NCI-H2081 treated with DMSO at 0.1 percent for 48 hours (cell line): ENCODE data around the gene RBM47.

Source experiments
- DNase-seq: peaks from one replicate; lab custom pipeline; 2025; lab: John Stamatoyannopoulos, UW

The RBM47 gene

GRCh38 chr4:40586729-40587128 lies 42.9 kb downstream of the RBM47 start:
- no peak for DNase-seq

- no peak for DNase-seq
These were observed 43.6 kb downstream of the RBM47 start for GRCh38 chr4:40586034-40586433.

- DNase-seq: no peak
These were observed 44.4 kb downstream of the RBM47 start for GRCh38 chr4:40585201-40585799.

DNA sequence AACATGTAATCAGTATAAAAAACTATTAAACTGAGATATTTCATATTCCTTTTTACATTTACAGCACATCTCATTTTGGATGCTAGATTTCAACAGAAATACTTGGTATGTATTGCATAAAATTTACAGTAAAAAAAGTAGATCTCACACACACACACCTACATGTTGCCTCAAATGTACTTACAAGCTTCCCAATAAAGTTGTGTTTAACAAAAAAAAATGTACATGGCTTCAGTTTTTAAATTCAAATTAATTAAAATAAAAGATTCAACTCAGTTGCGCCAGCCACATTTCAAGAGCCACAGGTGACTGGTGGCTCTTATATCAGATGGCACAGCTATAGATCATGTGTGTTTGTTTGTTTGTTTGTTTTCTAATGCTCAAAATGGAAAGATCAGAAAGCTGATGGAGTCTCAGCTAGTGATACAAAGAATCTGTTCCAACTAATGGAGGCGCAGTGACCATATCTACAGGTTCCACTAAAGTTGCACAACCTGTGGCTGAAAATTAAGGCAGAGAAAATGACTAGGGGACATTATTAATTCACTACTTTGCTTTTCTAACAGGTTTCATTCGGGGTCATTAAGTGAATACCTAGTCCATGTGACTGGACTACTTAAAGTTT lies 45.0 kb downstream of the RBM47 start:
- no peak for DNase-seq

DNA sequence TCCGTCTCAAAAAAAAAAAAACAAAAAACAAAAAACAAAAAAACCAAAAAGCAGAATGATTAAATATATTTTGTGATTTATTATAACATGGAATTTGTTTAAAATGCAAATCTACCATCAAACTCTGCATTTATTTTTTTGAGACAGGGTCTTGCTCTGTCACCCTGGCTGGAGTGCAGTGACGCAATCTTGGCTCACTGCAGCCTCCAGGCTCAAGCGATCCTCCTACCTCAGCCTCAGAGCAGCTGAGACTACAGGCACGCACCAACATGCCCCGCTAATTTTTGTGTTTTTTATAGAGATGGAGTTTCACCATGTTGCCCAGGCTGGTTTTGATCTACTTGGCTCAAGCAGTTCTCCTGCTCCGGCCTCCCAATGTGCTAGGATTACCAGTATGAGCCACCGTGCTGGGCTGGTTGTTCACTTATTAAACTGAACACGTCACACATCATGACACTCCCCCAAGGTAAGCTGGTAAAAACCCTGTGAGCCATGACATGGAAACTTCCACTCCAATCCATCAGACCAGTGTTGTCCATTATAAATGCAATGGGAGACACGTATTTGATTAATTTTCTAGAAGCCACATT lies 45.7 kb downstream of the RBM47 start:
- DNase-seq: no peak

GRCh38 chr4:40582413-40582812 lies 47.3 kb downstream of the RBM47 start:
- no peak for DNase-seq

DNA sequence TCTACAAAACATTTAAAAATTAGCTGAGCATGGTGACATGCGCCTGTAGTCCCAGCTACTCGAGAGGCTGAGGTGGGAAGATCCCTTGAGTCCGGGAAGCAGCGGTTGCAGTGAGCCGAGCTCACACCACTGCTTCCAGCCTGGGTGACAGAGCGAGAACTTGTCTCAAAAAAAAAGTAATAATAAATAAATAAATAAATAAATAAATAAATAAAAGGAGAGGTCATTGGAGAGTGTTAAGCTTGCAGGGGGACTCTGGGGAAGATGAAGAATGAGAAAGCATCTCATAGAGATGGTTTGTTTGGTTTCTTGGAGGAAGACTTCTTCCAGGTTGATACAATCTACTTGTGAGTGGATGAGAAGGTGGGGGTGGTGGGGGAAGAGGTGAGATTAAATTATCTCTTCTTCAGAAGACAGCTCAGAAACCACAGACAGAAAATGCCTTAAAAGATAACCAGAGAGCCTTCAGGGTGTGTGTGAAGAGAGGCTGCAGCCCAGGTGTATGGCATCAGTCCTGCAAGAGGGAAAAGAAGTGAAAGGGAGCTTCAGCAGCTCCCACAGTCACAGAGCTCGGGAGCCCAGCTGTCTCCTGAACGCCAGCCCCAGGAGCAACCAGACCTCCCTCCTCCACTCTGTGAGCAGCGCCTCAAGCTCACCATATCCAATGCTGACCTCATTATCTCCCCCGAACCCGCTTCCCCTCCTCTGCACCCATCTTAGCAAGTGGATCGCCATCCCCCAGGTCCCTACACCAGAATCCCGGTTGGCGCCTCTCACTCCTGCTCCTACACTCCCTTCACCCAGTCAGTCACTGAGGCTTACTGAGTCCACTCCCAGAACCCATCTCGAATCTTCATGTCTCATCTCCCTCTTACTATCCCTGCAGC lies 48.2 kb downstream of the RBM47 start:
- no peak for DNase-seq

DNA sequence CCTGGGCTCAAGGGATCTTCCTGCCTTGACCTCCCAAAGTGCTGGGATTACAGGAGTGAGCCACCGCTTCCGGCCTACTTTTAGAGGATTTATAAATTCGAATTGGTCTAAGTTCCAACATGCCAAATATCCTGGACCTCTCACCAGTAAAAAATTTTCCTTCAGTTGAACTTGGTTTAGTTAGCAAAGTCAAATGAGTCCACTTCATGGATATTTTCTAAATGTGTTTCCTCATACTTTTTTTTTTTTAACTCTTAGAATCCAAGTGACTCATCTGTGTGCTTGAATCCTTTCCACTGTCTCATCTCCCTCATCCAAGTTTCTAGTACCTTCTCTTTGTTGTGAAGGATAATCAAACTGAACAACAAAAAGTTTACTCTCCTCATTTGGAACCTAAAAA lies 49.7 kb downstream of the RBM47 start:
- no peak for DNase-seq

DNA sequence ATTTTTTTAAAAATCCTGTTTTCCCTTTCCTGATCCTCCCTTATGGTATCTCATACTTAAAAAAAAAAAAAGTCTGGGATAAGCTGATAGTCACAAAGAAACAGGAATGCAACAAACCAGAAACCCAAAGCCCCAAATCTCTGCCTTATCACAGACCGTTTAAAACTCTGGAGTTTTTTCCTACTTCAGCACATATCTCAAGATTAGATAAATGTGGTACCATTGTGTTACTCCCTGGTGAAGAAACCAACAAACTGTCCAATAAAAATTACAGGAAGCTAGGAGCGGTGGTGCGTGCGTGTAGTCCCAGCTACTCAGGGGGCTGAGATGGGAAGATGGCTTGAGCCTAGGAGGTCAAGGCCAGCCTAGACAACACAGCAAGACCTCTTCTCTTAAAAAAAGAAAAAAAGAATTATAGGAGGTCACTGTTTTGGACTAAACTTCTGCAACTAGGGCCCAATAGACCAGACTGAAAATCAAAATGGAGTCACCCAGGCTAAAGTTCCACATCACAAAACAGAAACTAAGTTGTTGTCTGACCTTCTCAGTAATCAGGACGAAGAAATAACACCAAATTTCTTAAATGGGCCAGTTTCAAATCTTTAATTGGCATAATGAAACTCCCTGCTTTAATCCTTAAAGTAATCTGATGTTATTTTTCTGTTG lies 51.9 kb downstream of the RBM47 start:
- DNase-seq: no peak

DNA sequence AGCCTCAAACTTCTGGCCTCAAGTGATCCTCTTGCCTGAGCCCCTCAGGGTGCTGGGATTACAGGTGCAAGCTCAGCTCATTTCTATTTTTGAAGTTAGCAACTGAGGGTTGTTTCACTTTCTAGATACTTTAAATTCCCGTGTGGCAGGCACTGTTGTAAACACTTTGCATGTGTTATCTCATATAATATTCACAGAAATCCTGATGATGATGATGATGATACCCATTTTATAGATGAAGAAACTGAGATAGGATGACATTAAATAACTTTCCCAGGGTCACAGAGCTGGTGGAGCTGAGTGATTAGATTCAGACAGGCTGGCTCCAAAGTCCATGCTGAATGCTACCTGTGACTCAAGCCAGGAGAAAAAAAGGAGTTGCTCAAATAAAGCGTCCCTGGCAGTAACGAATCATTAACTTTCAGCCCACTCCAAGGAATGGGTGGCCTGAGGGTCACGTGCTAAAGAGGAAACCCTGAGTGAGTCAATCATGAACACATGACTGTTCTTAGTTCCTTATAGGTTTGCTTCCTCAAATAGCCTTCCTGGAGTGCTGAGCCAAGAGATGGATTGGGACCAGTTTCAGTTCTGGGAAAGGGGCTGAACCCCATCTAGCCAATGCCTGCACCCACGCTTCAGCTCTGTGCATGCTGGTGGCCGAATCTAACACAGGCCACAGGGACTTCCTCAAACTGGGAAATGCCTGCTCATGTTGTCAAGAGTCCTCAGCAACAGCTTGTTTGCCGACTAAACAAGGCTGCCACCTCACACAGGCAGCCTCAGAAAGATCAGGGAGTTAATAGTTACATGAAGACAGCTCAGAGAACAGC lies 52.8 kb downstream of the RBM47 start:
- DNase-seq: no peak

- DNase-seq: no peak
These were observed 53.8 kb downstream of the RBM47 start for GRCh38 chr4:40575846-40576245.

GRCh38 chr4:40573593-40574311 lies 55.9 kb downstream of the RBM47 start:
- DNase-seq: no peak

DNA sequence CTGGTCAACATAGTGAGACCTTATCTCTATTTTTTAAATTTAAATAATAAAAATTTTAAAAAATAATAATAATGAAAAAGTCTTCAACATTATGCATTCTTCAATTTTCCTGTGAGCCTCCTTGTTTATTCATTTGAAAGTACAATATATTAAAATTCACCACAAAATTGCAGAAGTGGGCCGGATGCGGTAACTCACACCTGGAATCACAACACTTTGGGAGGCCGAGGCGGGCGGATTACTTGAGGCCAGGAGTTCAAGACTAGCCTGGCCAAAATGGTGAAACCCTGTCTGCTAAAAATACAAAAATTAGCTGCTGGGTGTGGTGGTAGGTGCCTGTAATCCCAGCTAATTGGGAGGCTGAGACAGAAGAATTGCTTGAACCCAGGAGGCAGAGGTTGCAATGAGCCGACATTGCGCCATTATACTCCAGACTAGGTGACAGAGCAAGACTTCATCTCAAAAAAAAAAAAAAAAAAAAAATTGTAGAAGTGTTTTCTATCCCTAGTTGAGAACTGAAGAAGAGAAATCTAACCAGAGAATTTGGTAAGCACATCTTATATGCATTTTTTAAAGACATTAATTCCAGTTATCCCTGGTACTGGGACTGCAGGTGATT lies 56.9 kb downstream of the RBM47 start:
- DNase-seq: no peak

GRCh38 chr4:40571208-40571607 lies 58.5 kb downstream of the RBM47 start:
- no peak for DNase-seq

DNA sequence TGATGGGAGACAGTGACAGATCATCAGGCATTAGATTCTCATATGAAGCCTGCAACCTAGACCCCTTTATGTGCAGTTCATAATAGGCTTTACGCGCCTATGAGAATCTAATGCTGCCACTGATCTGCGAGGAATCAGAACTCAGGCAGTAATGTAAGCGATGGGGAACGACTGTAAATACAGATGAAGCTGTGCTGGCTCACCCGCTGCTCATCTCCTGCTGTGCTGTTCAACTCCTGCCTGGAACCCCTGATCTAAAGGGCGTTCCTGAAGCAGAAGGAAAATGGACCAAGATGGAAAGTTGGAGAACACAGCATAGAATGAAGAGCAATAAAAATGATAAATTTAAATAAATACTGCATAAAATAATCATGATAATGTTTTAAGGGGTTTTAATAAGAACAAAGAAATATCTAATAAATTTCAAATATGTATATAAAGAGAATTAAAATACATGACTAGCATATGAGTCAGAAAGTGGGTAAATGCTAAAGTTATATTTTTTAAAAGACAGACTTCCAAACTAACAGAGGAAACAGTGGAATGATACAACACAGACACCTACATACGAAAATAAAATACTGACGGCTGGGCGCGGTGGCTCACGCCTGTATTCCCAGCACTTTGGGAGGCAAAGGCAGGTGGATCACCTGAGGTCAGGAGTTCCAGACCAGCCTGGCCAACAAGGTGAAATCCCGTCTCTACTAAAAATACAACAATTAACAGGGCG lies 59.2 kb downstream of the RBM47 start:
- no peak for DNase-seq

DNA sequence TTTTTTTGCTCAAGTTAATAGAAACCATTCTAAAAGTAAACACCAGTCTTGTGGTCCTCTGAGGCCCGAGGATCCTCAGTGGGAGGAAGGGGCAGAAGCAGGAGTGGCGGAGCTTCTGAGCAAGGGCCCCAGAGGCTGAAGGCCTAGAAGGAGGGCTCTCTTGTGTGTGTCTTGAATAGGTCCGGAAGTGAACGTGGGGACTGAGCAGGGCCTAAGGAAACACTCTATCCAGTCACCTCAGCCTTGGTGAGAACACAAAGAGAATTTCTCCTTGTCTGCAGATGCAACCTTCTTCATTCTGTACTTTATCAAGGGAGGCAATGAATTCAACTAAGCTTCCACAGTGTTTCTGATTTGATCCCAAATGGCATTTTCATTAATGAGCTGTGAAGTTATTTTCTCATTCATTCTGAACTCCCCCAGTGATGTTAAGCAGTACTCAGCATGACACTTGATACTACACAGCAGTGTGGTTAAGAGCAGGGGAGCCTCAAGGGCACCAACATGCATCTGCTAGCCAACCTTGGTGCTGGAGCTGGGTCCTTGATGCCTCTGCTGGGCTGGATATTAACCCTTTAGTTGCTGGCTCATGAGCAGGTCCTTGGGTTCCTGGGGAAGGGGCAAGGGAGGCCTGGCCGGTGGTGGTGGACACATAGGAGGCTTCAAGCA lies 64.7 kb downstream of the RBM47 start:
- no peak for DNase-seq

- no peak for DNase-seq
These were observed 65.7 kb downstream of the RBM47 start for GRCh38 chr4:40564004-40564403.

- no peak for DNase-seq
These were observed 66.3 kb downstream of the RBM47 start for GRCh38 chr4:40563401-40563800.

- DNase-seq: no peak
These were observed 67.0 kb downstream of the RBM47 start for GRCh38 chr4:40562681-40563080.
